ENCODE measurements around the gene FXYD7.

The FXYD7 gene

GRCh38 chr19:35160629-35161433, 17.8 kb downstream of the FXYD7 start:
- DNase-seq (ENCODE audit: low spot score) = no peak
- TF ChIP-seq, protein P1, sequence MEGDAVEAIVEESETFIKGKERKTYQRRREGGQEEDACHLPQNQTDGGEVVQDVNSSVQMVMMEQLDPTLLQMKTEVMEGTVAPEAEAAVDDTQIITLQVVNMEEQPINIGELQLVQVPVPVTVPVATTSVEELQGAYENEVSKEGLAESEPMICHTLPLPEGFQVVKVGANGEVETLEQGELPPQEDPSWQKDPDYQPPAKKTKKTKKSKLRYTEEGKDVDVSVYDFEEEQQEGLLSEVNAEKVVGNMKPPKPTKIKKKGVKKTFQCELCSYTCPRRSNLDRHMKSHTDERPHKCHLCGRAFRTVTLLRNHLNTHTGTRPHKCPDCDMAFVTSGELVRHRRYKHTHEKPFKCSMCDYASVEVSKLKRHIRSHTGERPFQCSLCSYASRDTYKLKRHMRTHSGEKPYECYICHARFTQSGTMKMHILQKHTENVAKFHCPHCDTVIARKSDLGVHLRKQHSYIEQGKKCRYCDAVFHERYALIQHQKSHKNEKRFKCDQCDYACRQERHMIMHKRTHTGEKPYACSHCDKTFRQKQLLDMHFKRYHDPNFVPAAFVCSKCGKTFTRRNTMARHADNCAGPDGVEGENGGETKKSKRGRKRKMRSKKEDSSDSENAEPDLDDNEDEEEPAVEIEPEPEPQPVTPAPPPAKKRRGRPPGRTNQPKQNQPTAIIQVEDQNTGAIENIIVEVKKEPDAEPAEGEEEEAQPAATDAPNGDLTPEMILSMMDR (IDR thresholded peaks at IDR 0.05; ENCODE audit: extremely low read depth, insufficient read depth, missing control alignments) = no peak
- in situ Hi-C loops (cut with MboI; ENCODE audit: low pct_unique_long_range_greater_than_20kb, low sequenced_read_pairs, unreplicated experiment) = no loop called here

DNA sequence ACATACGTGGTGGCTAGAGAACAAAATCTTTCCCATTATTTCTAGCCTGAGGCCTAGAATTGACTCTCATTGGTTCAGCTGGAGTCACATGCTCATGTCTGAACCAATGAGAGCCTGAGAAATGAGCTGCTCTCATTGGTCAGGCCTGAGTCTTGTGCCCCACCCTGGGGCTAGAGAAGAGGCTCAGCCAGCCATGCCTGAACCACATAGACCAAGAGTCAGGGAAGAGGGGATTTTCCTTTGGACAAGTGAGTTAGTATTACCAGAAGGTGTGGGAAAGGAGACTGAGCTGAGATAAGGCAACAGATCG, 18.3 kb downstream of the FXYD7 start:
- no peak for DNase-seq (ENCODE audit: low spot score)
- TF ChIP-seq, protein P1 (IDR thresholded peaks at IDR 0.05; ENCODE audit: extremely low read depth, insufficient read depth, missing control alignments) = no peak
- in situ Hi-C loops (cut with MboI; ENCODE audit: low pct_unique_long_range_greater_than_20kb, low sequenced_read_pairs, unreplicated experiment) = no loop called here

DNA sequence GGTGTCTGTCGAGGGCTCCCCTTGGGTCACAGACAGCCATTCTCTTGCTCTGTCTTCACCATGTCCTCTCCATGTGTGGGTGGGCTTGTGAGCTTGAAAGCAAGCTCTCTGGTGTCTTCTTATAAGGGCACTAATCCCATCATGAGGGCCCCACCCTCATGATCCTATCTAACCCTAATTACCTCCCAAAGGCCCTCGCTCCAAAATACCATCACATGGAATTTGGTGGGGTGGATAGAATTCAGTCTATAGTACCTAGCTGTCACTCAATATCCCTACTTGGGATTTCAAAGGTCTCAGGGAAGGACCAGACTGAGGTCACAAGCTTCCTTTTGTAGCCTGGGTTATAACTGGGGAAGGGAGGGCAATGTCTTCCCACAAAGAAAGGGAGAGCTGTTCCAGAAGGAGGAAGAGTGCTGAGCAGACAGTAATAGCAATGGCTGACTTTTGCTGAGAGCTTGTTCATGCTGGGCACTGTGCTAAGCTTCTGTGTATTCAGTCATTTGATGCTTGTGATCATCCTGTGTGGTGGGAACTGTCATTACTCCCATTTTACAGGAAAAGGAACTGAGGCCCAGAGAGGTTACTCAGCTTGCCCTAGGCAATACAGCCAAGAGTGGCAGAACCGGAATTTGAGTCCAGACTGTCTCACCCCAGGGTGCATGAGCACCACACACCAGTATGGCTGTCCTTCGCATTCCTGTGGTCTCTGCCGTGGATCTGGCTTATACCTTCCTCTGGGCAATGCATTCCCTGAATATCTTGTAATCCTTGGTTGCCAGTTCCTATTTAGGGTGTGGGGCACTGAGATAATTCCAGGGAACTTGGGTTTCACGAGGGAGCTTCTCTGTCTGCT, 19.6 kb downstream of the FXYD7 start:
- DNase-seq (ENCODE audit: low spot score) = no peak
- in situ Hi-C loops (cut with MboI; ENCODE audit: low pct_unique_long_range_greater_than_20kb, low sequenced_read_pairs, unreplicated experiment) = no loop called here
- TF ChIP-seq, protein P1 (IDR thresholded peaks at IDR 0.05; ENCODE audit: extremely low read depth, insufficient read depth, missing control alignments) = no peak

GRCh38 chr19:35164418-35164817, 21.4 kb downstream of the FXYD7 start:
- no peak for DNase-seq (ENCODE audit: low spot score)
- TF ChIP-seq, protein P1 (IDR thresholded peaks at IDR 0.05; ENCODE audit: extremely low read depth, insufficient read depth, missing control alignments) = no peak
- in situ Hi-C loops (cut with MboI; ENCODE audit: low pct_unique_long_range_greater_than_20kb, low sequenced_read_pairs, unreplicated experiment) = no loop called here

- TF ChIP-seq, protein P1 (IDR thresholded peaks at IDR 0.05; ENCODE audit: extremely low read depth, insufficient read depth, missing control alignments) = no peak
- DNase-seq (ENCODE audit: low spot score) = no peak
- in situ Hi-C loops (cut with MboI; ENCODE audit: low pct_unique_long_range_greater_than_20kb, low sequenced_read_pairs, unreplicated experiment) = no loop called here
Observed at GRCh38 chr19:35165200-35166058, 22.4 kb downstream of the FXYD7 start.

All from GM13977 (cell line).